Fibroblast of mammary gland (primary cell): ENCODE results near the gene CAMK1D.

Experiments
- DNase-seq: peaks from one replicate; pipeline ENCODE4 v3.0.0-alpha.2; 2010; ENCODE audit warnings: low read depth
- H3K4me3 ChIP-seq: 2 replicates; pipeline ENCODE4 v1.5.1; 2011; ENCODE audit warnings: low read depth, mild to moderate bottlenecking, low read length, moderate library complexity; ENCODE audit not compliant: control insufficient read depth
- CTCF ChIP-seq: conservative IDR thresholded peaks from 2 replicates; pipeline ENCODE4 v1.5.1; 2011; ENCODE audit warnings: low read depth, low read length, inconsistent platforms; ENCODE audit not compliant: control insufficient read depth, insufficient read depth

CAMK1D gene

GRCh38 chr10:12563489-12563888 is 214.1 kb downstream of the CAMK1D start:
- DNase-seq, result no peak
- no peak overlapping the region for H3K4me3 ChIP-seq
- TF ChIP-seq CTCF, result no peak

DNA sequence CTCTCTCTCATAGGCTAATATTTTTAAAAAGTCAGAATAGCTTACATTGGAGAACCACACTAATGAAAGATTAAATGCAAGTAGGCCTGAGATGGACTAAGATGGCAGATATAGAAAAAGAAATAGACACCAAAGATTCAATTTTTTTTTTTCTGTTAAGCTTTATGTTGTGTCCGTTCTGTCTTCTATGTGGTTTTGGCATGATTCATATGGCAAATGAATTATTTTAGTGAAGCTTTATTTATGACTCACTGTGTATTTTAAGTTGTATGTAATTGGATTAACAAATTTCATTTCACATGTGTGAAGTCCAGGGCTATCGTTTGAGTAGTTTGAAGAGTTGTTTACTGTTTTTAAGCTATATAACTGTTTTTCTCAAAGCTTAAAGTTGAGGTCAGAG is 214.8 kb downstream of the CAMK1D start:
- H3K4me3 ChIP-seq, result no peak overlapping the region
- TF ChIP-seq CTCF, result no peak
- peak; percentile 38 for DNase-seq

DNA sequence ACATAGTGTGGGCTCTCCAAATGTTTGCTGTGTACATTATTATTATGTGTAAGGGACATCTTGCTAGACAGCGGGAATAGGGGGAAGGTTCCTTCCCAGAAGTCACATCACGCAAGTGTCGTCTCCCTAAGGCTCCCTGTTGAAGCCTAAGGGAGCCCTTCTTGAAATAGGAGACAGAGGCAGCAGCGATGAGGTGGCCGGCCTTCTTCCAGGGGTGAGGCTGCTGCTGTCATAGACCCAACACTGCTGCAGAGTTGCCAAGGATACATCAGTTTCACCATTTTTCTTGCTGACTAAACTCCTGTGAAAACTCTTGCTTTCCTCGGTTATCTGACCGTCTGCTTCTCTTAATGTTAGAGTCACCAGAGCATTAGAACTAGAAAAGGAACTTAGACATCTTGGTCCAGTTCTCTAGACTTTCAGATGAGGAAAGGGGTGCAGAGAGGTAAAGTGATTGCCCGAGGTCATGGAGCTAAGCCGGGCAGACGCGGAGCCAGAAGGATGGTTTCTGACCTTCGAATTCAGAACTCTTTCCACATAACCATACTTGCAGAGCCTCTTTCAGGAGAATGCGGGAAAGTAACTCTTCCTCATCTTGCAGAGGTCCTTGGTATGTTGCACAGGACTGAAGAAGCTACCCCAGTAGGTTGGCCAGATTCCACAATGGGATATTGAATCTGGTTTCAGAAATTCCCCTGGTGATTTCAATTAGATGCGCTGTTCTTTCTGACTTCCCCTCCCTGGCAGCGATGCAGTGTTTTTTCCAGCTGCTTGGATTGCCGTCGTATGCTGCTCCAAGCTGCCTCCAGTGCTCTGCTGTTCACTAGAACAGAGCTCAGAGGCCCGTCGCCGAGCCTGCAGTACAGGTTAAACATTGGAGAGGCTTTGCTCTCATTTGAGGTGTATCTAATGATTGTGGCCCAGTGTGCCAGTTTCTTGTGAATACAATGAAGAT is 217.1 kb downstream of the CAMK1D start:
- H3K4me3 ChIP-seq, result no peak overlapping the region
- TF ChIP-seq CTCF, result no peak
- DNase-seq, result peak; percentile 70

- no peak for DNase-seq
- no peak for TF ChIP-seq CTCF
- H3K4me3 ChIP-seq, result no peak overlapping the region
These were observed 219.2 kb downstream of the CAMK1D start for GRCh38 chr10:12568391-12569009.

DNA sequence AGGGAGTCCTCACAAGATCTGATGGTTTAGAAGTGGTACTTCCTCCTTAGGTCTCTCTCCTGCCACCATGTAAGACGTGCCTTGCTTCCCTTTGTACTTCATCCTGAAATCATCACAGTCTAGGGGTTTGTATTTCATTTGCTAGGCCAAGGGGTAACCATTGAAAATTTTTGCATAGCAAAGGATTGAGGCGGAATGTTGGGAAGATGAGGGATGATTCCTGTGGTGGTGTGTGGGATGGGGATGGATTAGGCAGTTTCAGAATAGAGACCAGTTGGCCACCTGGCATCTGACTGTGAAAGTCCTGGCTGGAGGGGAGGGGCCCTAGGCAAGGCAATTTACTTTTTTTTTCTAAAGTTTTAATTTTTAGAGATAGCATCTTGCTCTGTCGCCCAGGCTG is 222.9 kb downstream of the CAMK1D start:
- no peak for TF ChIP-seq CTCF
- H3K4me3 ChIP-seq, result no peak overlapping the region
- no peak for DNase-seq

DNA sequence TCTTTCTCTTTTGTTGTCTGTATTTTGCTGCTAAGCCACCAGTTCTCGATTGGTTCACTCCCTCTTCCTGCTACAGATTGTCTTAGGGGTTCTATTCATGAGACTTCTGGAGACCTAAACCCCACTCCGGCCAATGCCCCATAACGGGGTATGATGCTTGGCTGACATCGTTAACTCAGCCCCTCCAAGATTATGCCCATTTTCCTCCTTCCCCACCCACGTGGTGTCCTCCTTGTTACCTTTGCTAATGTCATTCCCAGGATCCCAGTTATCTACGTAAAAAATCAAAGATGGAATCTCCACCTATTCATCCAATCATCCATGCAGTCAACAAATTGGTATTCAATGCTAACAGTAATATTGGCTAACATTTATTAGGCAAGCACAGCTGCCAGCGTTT is 228.3 kb downstream of the CAMK1D start:
- H3K4me3 ChIP-seq, result no peak overlapping the region
- TF ChIP-seq CTCF, result no peak
- DNase-seq, result no peak
